Skeletal muscle cell (primary cell): ENCODE results near the gene BABAM2.
"Not testable (repeated sequence)": the region's sequence is repeated elsewhere in the genome, so short reads cannot be mapped to it uniquely, and the experiment has no call there.

ENCODE experiments used
- DNase-seq: peaks from one replicate; pipeline ENCODE4 v3.0.0-alpha.2; 2010; ENCODE audit warnings: low read depth
- H3K4me3 ChIP-seq: 2 replicates; pipeline ENCODE4 v1.5.1; 2011; ENCODE audit warnings: low read depth, mild to moderate bottlenecking, control low read depth, low read length, moderate library complexity

The BABAM2 gene

DNA sequence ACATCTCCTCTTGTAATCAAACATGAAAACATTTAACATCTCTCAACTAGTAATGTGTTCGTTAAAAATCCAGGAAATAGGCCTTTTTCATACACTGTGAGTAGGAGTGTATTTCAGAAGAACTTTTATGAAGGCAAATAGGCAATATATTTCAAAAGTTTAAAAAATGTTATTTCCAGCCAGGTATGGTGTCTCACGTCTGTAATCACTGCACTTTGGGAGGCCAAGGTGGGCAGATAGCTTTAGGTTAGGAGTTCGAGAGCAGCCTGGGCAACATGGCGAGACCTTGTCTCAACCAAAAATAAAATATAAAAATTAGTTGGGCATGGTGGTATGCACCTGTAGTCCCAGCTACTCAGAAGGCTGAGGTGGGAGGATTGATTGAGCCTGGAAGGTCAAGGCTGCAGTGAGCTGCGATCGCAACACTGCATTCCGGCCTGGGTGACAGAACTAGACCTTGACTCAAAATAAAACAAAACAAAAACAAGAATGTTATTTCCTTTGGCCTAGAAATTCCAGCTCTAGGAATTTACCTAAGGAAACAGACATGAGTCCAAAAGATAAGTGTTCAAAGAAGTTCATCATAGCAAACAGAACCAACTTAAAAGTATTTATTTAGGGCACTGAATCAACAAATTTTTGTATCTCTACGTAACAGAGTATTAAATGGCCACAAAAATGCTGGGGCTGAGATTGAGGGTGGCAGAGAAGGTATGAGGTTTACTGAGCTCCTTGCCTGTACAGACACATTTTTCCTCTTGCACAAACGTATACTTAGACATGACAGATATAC is 15.2 kb upstream of the BABAM2 start:
- H3K4me3 ChIP-seq, result no peak overlapping the region
- no peak for DNase-seq

DNA sequence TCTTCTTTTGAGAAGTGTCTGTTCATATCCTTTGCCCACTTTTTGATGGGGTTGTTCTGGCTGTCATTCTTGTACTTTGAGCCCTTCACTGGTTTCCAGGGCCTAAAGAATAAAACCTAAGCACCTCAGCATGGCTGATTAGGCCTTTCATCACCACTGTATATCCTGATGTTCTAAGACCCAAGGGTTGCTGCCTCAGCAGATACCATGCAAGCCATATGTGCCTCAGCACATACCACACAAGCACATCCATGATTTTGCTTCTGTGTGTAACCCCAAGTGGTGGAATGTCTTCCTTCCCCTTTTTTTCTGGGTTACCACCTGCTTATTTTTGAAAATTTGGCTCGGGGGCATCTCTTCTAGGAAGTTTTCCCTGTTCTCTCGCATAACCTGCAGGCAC is 11.7 kb upstream of the BABAM2 start:
- DNase-seq, result no peak
- no peak overlapping the region for H3K4me3 ChIP-seq

DNA sequence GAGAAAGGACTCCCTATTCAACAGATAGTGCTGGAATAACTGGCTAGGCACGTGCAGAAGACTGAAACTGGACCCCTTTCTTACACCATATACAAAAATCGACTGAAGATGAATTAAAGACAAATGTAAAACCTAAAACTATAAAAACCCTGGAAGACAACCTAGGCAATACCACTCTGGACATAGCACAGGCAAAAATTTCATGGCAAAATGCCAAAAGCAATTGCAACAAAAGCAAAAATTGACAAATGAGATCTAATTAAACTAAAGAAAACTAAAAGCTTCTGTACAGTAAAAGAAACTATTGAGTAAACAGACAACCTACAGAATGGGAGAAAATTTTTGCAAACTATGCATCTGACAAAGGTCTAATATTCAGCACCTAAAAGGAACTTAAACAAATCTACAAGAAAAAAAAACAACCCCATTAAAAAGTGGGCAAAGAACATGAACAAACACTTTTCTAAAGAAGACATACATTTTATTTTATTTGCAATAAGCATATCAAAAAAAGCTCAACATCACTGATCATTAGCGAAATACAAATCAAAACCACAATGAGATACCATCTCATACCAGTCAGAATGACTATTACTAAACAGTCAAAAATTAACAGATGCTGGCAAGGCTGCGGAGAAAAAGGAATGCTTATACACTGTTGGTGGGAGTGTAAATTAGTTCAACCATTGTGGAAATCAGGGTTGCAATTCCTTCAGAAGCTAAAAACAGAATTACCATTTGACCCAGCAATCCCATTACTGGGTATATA is 8.5 kb upstream of the BABAM2 start:
- not testable (repeated sequence) for H3K4me3 ChIP-seq, DNase-seq

DNA sequence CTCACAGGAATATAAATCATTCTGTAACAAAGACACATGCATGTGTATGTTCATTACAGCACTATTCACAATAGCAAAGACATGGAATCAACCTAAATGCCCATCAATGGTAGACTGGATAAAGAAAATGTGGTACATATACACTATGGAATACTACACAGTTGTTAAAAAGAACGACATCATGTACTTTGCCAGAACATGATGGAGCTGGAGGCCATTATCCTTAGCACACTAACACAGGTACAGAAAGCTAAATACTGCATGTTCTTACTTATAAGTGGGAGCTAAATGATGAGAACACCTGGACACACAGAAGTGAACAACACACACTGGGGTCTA is 8.0 kb upstream of the BABAM2 start:
- H3K4me3 ChIP-seq, DNase-seq: not testable (repeated sequence)

DNA sequence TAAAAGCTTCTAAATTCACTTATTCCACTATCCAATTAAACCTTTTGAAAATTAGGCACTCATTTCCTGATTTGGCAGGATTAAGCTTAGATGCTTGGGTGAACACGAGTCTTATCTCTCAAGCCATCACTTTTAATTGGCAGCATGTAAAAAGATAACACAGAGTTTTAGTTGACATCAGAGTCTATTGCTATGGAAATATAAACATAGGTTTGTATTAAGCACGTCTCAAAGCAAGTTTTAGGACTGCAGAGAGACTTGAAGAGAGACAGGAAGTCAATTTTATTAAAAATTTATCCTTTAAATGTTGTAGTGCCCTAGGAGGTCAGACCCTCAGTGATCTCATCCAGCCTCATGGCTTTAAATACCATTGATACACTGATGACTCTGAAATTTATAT is 5.9 kb upstream of the BABAM2 start:
- DNase-seq, result no peak

DNA sequence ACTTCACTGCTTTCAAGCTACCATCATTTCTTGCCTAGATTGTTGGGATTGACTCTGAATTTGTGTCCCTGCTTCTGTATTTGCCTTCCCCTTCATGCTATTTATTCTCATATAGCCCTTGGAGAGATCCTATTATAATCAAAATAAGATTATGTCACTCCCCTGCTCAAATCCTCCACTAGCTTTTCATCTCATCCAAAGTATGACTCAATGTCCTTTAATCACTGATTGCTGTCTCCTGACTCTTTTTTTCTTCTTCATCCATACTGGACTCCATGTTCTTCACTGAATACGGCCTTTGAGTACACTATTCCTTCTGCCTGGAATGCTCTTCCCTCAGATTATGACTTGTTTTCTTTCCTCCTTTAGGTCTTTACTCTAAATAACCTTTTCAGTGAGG is 5.3 kb upstream of the BABAM2 start:
- no peak for DNase-seq
- H3K4me3 ChIP-seq, result no peak overlapping the region

More for the DNA sequence above, 5.9 kb upstream of the BABAM2 start:
- no peak overlapping the region for H3K4me3 ChIP-seq

DNA sequence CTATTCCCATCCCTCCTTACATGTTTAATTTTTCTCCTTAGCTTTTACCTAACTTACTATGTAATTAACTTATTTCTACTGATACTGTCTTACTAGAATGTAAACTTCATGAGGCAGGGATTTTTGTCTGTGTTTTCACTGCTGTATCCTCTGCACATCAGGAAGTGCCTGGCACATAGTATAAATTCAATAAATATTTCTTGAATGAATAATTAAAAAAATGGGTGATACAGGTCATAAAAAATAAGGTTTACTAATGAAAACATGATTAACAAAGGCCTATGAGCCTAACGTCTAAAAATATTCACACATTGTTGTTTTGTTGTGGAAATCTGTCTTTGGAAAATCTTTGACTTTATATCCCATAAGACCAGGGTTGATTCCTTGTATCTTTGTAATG is 4.9 kb upstream of the BABAM2 start:
- no peak overlapping the region for H3K4me3 ChIP-seq
- DNase-seq, result no peak

DNA sequence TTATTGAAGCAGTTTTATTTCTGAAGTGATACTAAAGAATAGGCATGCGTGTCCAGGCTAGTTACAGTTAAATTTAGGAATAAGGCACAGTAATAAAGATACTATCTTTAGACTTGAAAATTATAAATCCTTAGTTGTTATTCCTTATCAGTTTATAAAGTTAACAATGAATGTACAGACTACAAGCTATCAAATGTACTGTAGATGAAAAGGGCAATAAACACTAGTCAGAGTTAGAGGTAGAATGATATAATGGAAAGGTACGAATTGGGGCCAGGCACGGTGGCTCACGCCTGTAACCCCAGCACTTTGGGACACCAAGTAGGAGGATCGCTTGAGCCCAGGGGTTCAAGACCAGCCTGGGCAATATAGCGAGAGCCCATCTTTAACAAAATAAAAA is 4.2 kb upstream of the BABAM2 start:
- DNase-seq, result no peak
- H3K4me3 ChIP-seq, result no peak overlapping the region

DNA sequence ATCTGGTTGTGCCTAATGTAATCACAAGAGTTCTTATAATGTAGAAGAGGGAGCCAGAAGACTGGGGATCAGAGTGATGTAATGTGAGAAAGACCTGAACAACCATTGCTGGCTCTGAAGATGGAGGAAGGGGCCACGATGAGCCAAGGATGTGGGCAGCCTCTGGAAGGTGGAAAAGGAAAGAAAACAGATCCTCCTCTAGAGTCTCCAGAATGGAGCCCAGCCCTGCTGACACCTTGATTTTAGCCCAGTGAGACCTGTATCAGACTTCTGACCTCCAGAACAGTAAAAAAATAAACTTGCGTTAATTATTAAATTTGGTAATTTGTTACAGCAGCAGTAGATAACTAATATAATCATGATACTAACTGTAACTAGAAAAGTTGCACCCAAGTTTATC is 3.4 kb upstream of the BABAM2 start:
- no peak for DNase-seq

DNA sequence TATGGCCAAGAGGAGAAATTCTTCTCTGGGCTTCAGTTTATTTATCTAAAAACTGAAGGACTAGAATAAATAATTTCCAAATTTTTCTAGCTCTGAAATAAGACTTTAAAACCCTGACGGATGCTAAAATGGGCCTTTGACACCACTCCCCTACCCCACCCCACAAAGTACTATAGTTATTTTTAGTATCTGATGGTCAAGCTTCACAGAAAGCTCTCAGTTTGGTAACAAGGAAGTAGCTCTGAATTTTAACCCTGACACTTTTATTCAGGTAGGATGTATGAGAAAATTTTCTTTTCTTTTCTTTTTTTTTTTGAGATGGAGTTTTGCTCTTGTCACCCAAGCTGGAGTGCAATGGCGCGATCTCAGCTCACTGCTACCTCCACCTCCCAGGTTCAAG is 2.7 kb upstream of the BABAM2 start:
- no peak overlapping the region for H3K4me3 ChIP-seq
- DNase-seq, result no peak

More for the DNA sequence above, 3.4 kb upstream of the BABAM2 start:
- H3K4me3 ChIP-seq, result no peak overlapping the region

DNA sequence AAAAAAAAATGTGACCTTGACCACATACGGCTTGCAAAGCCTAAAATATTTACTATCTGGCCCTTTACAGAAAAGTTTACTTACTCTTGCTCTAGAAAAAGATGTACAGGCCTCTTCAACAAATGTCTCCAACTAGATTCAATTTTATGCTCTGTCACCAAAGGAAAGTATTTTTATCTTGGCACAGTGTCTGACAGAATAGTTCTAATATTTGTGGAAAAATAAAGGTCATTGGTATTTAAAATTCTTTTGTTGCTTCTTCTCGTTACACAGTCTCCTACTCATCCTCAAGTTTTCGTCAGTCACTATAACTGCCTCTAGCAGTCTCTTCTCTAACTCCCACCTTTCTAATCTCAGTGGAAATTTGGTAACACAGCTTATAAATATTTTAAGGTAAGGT is 1.7 kb upstream of the BABAM2 start:
- H3K4me3 ChIP-seq, result no peak overlapping the region
- DNase-seq, result no peak

DNA sequence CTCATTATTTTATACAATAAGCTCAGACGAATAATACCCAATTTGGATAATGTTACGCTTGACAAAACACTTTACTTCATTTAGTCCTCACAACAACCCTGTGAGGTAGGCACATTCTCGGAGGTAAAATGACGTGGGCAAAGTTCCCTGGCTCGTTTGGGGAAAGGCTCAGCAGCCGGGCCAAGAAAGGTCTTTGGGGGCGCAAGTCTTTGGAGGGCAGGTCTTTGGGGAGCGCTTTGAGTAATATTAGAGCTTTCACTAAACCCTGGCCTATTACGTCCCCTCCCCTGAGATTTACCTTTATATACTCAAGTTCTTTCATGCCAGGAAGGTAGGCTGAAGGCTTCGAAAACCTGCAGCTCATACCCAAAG is 769 bp upstream of the BABAM2 start:
- no peak for DNase-seq
- H3K4me3 ChIP-seq, result peak overlapping the region; percentile 80

DNA sequence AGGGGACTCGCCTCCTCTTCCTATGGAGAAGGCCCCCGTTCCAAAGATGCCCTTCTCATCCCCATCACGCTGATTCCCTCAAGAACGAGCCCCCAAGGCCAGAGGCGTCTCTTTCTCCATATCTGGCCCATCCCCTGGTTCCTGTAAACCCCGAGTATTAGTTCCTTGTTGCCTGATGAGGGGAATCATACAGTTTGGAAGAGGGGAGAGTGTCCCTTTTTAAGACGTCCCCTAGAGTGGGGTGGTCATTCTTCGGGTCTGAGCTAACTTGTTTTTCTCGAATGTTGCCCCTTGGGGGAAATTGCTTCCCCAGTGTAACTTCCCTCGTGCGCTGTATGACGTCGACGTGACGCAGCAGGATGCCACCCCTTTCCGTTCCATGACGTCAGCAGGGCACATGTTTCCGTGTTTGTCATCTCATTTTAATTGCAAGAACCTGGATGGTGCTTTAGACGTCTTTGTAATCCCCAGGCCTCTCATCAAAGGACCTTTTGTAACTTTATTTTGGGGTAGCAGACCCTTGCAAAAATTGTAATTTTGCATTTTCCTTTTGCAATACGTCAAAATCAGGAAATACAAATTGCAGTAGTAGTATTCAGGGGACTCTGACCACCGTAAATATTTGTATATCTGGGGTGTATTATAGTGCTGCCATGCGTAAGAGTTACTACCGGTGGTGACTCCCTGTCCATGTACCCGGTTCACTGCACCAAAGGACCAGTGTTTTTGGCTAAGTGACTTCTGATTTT is 569 bp downstream of the BABAM2 start:
- H3K4me3 ChIP-seq, result peak overlapping the region; percentile 80
- DNase-seq, result no peak

DNA sequence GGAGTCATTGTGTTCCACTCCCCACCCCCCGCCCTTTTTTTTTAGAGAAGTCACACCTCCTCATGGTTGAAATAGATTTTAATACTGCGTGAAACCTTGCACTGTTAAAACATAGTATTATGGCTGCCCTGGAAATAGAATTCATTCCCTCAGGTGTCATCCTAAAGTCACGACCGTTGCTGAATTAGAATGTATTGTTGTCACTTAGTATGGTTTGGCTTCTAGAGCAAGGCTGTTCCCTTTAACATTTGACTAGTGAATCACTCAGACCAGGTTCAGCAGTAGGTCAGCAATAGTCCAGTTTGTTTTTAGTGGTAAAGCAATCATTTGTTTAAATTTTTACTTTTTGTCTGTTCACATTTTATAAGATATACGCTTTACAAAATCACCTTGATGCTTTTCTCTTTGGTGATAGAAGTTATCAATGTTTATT is 1.2 kb downstream of the BABAM2 start:
- no peak for DNase-seq
- H3K4me3 ChIP-seq, result no peak overlapping the region

DNA sequence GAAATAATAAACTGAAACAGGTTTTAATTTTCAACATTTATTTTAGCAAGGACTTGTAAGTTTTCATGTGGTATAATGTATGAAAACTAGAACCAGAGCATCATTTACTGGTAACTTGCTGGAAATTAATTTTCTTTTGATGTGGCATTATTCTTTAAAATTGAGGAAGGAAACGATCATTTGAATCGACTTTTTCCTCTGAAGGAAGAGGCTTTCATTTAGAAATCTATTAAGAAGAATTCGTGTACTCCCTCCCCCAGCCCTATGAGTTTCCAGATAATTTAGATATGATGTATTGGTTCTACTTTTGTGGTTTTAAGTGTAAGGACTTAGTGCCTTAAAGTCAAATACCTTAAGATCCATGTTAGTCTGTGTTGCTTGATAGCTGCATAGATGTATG is 2.5 kb downstream of the BABAM2 start:
- no peak for DNase-seq
- no peak overlapping the region for H3K4me3 ChIP-seq

DNA sequence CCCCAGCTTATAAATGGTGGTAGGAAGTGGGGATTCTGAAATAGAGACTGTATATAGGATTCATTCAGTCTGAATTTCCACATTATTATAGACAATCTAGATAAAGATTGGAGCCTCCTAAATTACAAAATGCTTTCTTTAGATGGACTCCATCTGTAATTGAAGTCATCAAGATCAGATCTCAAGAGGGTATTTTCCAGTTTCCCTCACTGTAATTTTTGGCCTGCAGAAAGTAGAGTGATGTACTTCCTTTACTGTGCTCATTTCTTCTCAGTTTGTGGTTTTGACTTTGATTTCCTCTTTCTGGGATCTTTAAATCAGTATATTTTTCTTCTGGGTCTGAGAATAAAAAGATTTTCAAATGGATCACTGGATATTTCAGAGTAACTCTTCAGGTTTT is 7.2 kb downstream of the BABAM2 start:
- no peak for DNase-seq

DNA sequence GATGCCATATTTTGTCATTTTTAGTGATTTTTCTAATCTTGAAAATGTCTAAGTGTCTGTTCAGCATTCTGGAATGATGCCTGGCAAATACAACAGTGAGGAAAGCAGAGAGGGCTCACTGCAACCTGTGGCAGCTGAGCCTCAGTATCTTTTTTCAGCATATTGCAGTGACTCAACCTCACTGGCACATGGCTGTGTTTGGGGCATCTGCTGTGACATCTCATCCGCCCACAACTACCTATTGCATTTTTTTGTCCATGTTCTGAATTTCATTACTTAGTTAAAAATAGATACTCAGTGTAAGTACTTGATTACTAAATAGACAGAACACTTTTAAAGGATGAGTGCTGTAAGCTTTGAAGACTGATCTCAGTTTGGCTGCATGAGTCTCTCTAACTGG is 10.7 kb downstream of the BABAM2 start:
- DNase-seq, result no peak
- no peak overlapping the region for H3K4me3 ChIP-seq

More for the DNA sequence above, 7.2 kb downstream of the BABAM2 start:
- no peak overlapping the region for H3K4me3 ChIP-seq

DNA sequence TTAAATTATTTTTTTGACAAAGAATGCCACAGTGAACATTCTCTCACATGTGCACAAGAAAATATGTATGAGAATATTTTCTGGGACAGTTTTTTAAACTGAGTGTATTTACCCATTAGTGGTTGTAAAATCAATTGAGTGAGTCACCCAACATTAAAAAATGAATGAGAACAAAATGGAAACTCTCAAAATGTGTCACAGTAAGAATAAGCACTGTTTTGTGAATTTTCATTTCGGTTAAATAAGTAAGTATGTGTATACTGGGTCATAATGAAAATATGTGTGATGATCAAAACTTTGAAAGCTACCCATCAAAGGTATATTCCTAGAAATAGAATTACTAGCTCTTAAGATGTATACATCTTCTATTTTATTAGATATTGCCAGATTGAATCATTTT is 11.6 kb downstream of the BABAM2 start:
- DNase-seq, result no peak
- no peak overlapping the region for H3K4me3 ChIP-seq

DNA sequence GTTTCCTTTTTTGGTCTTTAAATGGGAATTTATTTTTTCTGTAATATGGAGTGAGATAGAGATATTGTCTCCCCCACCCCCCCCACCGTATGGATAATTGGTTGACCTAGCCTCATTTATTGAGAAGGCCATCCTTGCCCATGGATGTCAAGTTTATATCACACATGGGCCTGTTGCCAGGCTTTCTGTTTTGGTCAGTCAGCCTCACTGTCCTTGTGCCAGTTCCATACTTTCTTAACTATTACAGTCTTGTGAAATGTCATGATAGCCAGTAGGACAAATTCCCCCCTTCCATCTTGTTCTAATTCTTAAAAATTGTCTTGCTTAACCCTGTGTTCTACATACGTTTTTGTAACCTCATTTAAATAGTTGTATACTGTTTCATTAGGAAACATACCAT is 12.5 kb downstream of the BABAM2 start:
- H3K4me3 ChIP-seq, result no peak overlapping the region
- no peak for DNase-seq

DNA sequence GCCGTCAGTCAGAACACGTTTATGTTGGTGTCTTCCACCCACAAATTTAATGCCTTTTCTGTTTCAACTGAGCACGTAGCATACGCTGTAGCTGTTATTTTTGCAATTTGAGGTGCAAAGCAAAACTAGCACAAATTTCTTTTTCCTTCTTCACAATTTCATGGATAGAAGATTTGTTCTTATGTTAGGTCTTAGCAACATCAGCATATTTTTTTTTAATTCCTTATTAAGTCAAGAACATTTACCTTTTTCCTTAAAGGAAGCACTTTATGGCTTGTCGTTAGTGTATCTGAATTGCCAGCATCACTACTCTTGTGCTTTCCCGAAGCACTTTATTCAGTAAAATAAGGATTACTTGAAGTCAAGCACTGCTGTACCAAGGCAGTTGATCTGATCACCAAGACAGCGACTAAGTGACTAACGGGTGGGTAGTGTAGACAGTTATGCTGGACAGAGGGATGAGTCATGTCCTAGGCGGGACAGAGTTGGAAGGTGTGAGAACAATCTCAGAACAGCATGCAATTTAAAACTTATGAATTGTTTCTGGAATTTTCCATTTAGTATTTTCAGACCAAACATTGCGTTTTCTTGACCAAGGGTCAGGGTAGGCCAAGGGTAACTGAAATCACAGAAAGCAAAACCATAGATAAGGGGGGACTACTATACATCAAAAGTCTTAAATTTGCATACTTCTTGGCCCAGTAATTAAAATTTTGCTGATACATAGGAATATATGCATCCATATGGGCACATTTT is 13.3 kb downstream of the BABAM2 start:
- H3K4me3 ChIP-seq, result no peak overlapping the region
- no peak for DNase-seq
